CD4-positive, alpha-beta T cell treated with Interleukin-2 at 100 ng/mL for 4 hours (primary cell): ENCODE data around the gene FLT3LG.
A peak's percentile ranks its signal among the peaks of the same experiment; 100 is the strongest.

ENCODE experiments used
- DNase-seq: peaks from one replicate; pipeline ENCODE4 v3.0.0-alpha.2; 2020; ENCODE audit warnings: low spot score

FLT3LG gene

GRCh38 chr19:49488046-49488862, 14.2 kb downstream of the FLT3LG start:
- no peak for DNase-seq

GRCh38 chr19:49488863-49489537, 15.0 kb downstream of the FLT3LG start:
- no peak for DNase-seq

- peak; percentile 58 for DNase-seq
Measured at GRCh38 chr19:49489601-49490167, 15.7 kb downstream of the FLT3LG start.

- DNase-seq, result no peak
Measured at GRCh38 chr19:49490287-49491029, 16.4 kb downstream of the FLT3LG start.

GRCh38 chr19:49491030-49491803, 17.2 kb downstream of the FLT3LG start:
- no peak for DNase-seq

- DNase-seq, result no peak
Measured at GRCh38 chr19:49491804-49492572, 18.0 kb downstream of the FLT3LG start.

GRCh38 chr19:49492573-49493405, 18.8 kb downstream of the FLT3LG start:
- no peak for DNase-seq

GRCh38 chr19:49496574-49497008, 22.6 kb downstream of the FLT3LG start:
- no peak for DNase-seq

- DNase-seq, result peak; percentile 82
Measured at GRCh38 chr19:49497047-49497788, 23.2 kb downstream of the FLT3LG start.

- no peak for DNase-seq
Measured at GRCh38 chr19:49497789-49498103, 23.7 kb downstream of the FLT3LG start.

- no peak for DNase-seq
Measured at GRCh38 chr19:49498475-49498874, 24.5 kb downstream of the FLT3LG start.

GRCh38 chr19:49499030-49499670, 25.1 kb downstream of the FLT3LG start:
- no peak for DNase-seq

GRCh38 chr19:49502866-49503581, 29.0 kb downstream of the FLT3LG start:
- peak; percentile 68 for DNase-seq

- DNase-seq, result no peak
Measured at GRCh38 chr19:49503582-49503962, 29.6 kb downstream of the FLT3LG start.

- DNase-seq, result peak; percentile 87
Measured at GRCh38 chr19:49506575-49507105, 32.6 kb downstream of the FLT3LG start.

GRCh38 chr19:49507803-49508494, 33.9 kb downstream of the FLT3LG start:
- DNase-seq, result no peak
